Testis (tissue), 3 donors: ENCODE data around the gene RHBDD1. TPM values are rescaled to one million over a fixed set of nuclear protein-coding genes. Genes with fewer than 3 reads are reported as not detected.

ENCODE experiments used
- DNase-seq: peaks from one replicate; pipeline ENCODE4 v3.0.0-alpha.2; 2019
- H3K27ac ChIP-seq, 2 donors: fragments of 200-600 bp; sonication (generic); one replicate each; pipeline ENCODE4 v1.5.1; 2019
- H3K27me3 ChIP-seq: fragments of 200-600 bp; sonication (generic); one replicate; pipeline ENCODE4 v1.5.1; 2019
- H3K36me3 ChIP-seq: fragments of 200-600 bp; sonication (generic); one replicate; pipeline ENCODE4 v1.5.1; 2017; ENCODE audit warnings: low read depth; ENCODE audit errors: missing control alignments
- H3K4me1 ChIP-seq: fragments of 200-600 bp; sonication (generic); one replicate; pipeline ENCODE4 v1.5.1; 2019
- H3K4me3 ChIP-seq, 2 donors: fragments of 200-600 bp; sonication (generic); one replicate each; pipeline ENCODE4 v1.5.1; 2017 to 2019
- H3K9me3 ChIP-seq: fragments of 200-600 bp; sonication (generic); one replicate; pipeline ENCODE4 v1.5.1; 2017
- CTCF ChIP-seq, 3 experiments: fragments of 450-650 bp in 2 of 3; fragments of 200-600 bp in 1 of 3; sonication (generic) in 1 of 3; IDR thresholded peaks; one replicate each; pipeline ENCODE4 v1.5.1; 2016 to 2019; ENCODE audit warnings: antibody characterized with exemption in 3 of 3, mild to moderate bottlenecking in 2 of 3, moderate library complexity in 1 of 3
- POLR2A ChIP-seq: fragments of 450-650 bp; IDR thresholded peaks from one replicate; pipeline ENCODE4 v1.6.1; 2017; ENCODE audit warnings: antibody characterized with exemption, mild to moderate bottlenecking, moderate library complexity
- WGBS, 2 donors: methylation state at CpG; one replicate each; pipeline ENCODE4 v1.1.5; 2018; 5-methylcytosine and 5-hydroxymethylcytosine counted together
- intact Hi-C: fragments of 100-400 bp; cut with DNase I; formaldehyde crosslinking; loops from one replicate; pipeline ENCODE4 v1.15.1; 2023; ENCODE audit warnings: low total_unique reads
- polyA plus RNA-seq: library from polyadenylated mRNA; stranded (reverse); fragments of 350-450 nt; fragmentation: Illumina TruSeq; extraction: RNeasy Lipid Tissue Mini Kit (QIAGEN cat#74804); gene quantifications from one replicate; pipeline ENCODE4 v1.2.3, GENCODE V29; 2014; ENCODE audit warnings: low read depth, low replicate concordance; ENCODE audit not compliant: insufficient read depth
- total RNA-seq, 2 donors: library from RNA; depleted of rRNA; stranded (reverse); fragments of >200 nt; gene quantifications; one replicate each; pipeline ENCODE4 v1.2.3, GENCODE V29; 2016

RHBDD1 gene
- total and polyA plus RNA-seq, 3 donors from 2014 or later = 38.0 to 49.8 (median 43.4) TPM

- TF ChIP-seq POLR2A = no peak
- TF ChIP-seq CTCF (IDR thresholded peaks at IDR 0.05) = no peak
- Histone ChIP-seq H3K9me3 (no peaks in the 10 kb centered on the region), H3K4me3 (no peak overlapping the region), H3K4me1 (no peaks in the 10 kb centered on the region), H3K27ac (no peak overlapping the region), H3K27me3 (no peaks in the 10 kb centered on the region), H3K36me3 (no peaks in the 10 kb centered on the region)
- intact Hi-C loops = no loop called here
- WGBS, 2 donors = 49 to 65% methylated on average over 3 of the region's 3 CpGs
- no peak for DNase-seq
Observed at GRCh38 chr2:227031379-227031778, 195.5 kb downstream of the RHBDD1 start.

GRCh38 chr2:227033471-227034148 lies 197.8 kb downstream of the RHBDD1 start:
- Histone ChIP-seq H3K9me3 (no peaks in the 10 kb centered on the region), H3K27me3 (no peaks in the 10 kb centered on the region), H3K4me3 (no peak overlapping the region), H3K4me1 (no peaks in the 10 kb centered on the region), H3K27ac (no peak overlapping the region), H3K36me3 (no peaks in the 10 kb centered on the region)
- peak; percentile 58 for DNase-seq
- 71 to 74% methylated on average over 11 to 16 of the region's 16 CpGs for WGBS, 2 donors
- TF ChIP-seq CTCF (IDR thresholded peaks at IDR 0.05) = peak in 2 of 3 experiments; percentile 11 to 41
- no peak for TF ChIP-seq POLR2A
- intact Hi-C loops = no loop called here

- no peaks in the 10 kb centered on the region for H3K27me3 ChIP-seq
- DNase-seq = no peak
- 52 to 59% methylated on average over 7 of the region's 7 CpGs for WGBS, 2 donors
- no peaks in the 10 kb centered on the region for H3K4me1 ChIP-seq
- intact Hi-C loops = no loop called here
- no peaks in the 10 kb centered on the region for H3K9me3 ChIP-seq
- no peak overlapping the region for H3K4me3 ChIP-seq
- H3K27ac ChIP-seq = no peak overlapping the region
- no peaks in the 10 kb centered on the region for H3K36me3 ChIP-seq
- TF ChIP-seq CTCF (IDR thresholded peaks at IDR 0.05) = no peak
- no peak for TF ChIP-seq POLR2A
Observed at GRCh38 chr2:227035711-227036367, 200.0 kb downstream of the RHBDD1 start.

GRCh38 chr2:227036527-227036926 lies 200.7 kb downstream of the RHBDD1 start:
- no peak for DNase-seq
- intact Hi-C loops = no loop called here
- no peaks in the 10 kb centered on the region for H3K36me3 ChIP-seq
- H3K27me3 ChIP-seq = no peaks in the 10 kb centered on the region
- H3K9me3 ChIP-seq = no peaks in the 10 kb centered on the region
- TF ChIP-seq POLR2A = no peak
- no peak for TF ChIP-seq CTCF (IDR thresholded peaks at IDR 0.05)
- WGBS, 2 donors = 78 to 82% methylated on average over 3 of the region's 3 CpGs
- H3K4me3 ChIP-seq = no peak overlapping the region
- no peaks in the 10 kb centered on the region for H3K4me1 ChIP-seq
- no peak overlapping the region for H3K27ac ChIP-seq
